Stimulated activated CD4-positive, alpha-beta T cell treated with anti-CD3 and anti-CD28 coated beads, Interleukin-2, amount 100 ng/mL, for 4 hours (primary cell): ENCODE data around the gene HIBCH.
"Not testable (repeated sequence)": the region's sequence is repeated elsewhere in the genome, so short reads cannot be mapped to it uniquely, and the experiment has no call there.

Experiments
- DNase-seq: peaks from one replicate; pipeline ENCODE4 v3.0.0-alpha.2; 2020; ENCODE audit warnings: low read depth

Gene HIBCH

DNA sequence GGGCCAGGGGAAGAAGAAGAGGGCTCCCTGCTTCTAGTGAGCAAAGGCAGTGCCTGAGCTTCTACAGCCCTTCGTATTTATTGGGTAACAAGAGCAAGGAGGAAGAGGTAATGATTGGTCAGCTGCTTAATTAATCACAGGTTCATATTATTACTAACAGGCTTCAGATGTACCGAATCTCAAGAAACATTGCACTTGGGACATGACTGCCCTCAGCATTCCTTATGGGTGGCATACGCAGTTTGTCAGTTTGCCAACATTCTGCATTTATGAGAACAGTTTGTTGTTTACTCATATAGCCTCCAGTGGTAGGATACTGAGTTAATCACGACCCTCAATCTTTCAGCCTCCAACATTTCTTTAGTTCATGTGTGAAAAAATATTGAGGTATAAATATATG is 84.5 kb downstream of the HIBCH start:
- no peak for DNase-seq

- not testable (repeated sequence) for DNase-seq
These were observed 95.6 kb downstream of the HIBCH start for GRCh38 chr2:190223989-190224388.

- not testable (repeated sequence) for DNase-seq
These were observed 96.9 kb downstream of the HIBCH start for GRCh38 chr2:190222745-190223144.

GRCh38 chr2:190221429-190221828 is 98.2 kb downstream of the HIBCH start:
- DNase-seq = no peak

DNA sequence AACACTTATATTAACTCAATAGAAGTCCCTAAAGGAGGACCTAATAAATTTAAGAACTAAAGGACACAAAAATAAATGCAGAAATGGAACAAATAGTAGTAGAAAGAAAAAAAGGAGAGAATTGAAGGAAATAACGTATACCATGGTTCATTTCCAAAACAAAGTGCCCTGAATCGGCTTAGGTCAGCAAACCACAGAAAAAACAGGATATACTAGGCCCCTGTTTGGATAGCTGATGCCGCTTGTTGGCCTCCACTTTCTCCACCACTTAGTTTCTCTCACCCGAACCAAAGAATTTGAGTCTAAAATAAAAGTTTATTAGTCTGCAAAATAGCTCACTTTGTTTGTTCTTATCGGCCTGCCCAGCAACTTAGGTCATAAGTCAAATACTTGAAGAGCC is 100.4 kb downstream of the HIBCH start:
- DNase-seq = no peak

GRCh38 chr2:190217616-190218015 is 102.0 kb downstream of the HIBCH start:
- DNase-seq = no peak

- DNase-seq = no peak
These were observed 102.8 kb downstream of the HIBCH start for GRCh38 chr2:190216829-190217228.

DNA sequence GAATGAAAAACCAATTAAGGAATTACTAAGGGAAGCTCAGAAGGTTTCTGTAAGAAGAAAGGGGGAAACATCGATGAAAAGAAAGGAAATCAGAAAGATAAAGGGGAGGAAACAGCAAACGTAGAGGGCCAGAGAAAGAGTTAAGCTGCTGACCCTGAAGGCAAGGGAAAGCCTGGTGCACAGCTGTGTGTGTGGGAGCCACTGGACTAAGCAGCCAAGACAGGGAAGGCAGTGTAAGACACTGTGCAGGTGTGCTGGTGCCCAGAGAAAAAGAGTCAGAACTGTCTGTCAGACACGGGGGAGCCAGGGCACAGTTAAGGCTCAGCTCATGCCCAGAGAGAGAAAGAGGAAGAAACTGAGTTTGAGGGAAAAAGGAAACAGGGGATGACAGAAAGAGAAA is 104.0 kb downstream of the HIBCH start:
- no peak for DNase-seq

DNA sequence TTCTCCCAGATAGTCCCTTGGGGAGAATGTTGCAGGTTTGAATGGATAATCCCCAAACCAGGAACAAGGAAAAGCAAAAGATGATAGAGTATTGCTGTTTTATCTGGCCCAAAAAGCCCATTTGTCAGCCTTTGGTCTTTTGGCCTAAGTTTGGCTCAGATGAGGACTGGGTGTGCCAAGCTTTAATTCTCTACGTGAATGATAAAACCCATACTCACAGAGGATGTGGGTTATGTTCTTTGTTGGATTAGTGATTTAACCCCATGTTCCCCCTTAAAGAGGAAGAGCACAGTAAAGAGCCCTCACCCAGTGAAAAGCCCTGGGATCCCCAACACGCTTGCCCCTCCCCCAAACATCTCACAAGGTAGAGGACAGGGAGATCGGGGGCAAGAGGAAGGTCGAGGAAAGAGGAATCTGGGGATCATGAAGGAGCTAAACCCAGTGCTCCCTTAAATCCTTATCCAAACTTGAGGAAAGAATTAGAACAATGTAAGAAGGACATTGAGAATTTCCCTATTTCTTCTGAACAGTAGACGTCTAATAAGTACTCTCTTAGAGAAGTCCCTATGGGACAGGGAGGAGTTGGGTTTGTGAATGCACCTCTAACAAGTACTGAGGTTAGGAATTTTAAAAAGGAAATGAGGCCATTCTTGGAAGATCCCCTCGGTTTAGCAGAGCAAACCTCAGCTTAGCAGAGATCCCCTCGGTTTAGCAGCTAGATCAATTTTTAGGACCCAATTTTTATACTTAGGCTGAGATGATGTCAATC is 105.0 kb downstream of the HIBCH start:
- DNase-seq = no peak

DNA sequence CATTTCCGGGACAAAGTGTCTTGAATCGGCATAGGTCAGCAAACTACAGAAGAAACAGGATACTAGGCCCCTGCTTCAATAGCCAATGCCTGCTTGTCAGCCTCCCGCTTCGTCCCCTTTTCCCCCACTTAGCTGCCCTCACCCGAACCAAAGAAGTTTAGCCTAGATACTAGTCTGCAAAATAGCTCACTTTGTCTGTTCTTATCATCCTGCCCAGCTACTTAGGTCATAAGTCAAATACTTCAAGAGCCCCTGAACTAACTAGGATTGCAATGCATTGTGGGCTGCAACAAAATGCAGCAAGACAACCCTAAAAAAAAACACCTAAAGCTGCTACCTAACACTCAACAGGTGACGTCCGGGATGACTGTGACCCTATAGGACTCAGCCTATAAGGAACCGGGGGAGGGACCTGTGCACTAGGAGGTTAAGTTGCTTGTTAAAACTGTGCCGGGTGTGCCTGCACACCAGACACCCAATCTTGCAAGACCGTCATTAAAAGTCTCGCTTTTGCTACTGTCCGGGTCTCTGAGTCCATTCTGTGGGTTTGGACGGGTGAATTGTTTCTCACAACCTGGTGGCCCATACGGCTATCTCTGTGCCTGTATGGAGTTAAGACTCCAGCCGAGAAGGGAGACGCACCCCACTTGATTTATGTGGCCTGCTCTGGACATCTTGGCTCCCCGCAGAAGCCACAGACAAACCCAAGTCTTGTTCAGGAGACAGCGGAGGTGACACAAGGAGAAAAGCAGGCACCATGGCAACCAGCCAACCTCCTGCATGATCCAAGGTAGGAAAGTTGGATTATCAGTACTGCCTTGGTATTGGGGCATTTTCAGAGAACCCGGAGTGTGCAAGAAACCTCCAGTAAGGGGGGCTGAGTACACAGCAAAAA is 105.9 kb downstream of the HIBCH start:
- no peak for DNase-seq

GRCh38 chr2:190210471-190210870 is 109.2 kb downstream of the HIBCH start:
- DNase-seq = no peak

GRCh38 chr2:190209559-190209958 is 110.1 kb downstream of the HIBCH start:
- no peak for DNase-seq

- DNase-seq = no peak
These were observed 111.7 kb downstream of the HIBCH start for GRCh38 chr2:190207930-190208329.

GRCh38 chr2:190205657-190206056 is 114.0 kb downstream of the HIBCH start:
- DNase-seq = no peak

DNA sequence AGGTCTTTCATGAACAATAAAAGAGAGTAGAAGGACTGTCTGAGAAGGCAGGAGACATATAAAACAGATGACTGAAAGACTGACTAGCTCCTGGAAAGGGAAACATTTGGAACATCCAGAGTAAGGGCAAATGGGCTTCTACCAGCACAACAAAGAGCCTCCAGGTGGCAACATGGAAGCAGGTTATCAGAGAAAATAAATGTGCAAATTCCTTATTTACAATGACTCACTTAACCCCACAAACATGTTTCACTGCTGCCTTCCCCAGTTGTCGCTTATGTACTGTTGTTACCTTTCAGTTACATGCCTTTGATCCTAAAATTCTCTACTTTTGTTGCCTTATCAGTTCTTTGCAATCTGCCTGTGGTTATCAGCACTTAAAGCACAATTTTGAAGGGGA is 117.0 kb downstream of the HIBCH start:
- no peak for DNase-seq

DNA sequence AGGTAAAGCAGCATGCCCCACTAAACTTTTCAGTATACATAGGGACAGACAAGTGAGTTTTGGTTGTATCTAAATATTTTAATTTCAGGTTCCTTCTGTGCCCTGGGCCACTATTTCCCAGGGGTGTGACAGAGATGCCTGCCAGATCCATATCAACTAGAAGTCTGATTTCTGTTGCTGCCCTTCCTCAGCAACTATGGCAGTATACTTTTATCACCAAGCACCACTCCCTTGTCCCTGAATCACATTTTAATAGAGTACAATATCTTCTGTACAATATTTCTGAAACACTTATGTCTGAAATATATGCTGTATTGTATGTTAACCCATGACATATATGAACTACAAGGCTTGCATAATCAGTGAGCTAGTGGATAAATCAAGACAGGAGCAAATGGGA is 117.6 kb downstream of the HIBCH start:
- DNase-seq = no peak

DNA sequence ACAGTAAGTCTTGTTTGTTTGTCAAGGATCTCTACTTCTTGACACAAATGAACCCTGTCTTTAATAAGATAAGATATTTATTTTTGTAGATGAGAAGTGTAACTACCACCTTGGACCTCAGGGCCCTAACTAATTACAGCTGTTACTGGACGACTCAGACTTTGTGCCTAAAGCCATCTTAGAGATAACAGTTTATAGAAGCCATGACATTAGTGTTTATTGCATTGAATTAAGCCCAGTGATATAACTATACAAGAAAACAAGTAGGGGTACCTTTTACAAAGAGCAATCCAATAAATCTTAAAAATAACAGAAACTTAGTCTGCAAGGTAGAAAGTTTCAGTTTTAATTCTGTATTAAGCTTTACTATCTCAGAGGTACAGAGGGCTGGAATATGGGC is 119.0 kb downstream of the HIBCH start:
- DNase-seq = no peak

DNA sequence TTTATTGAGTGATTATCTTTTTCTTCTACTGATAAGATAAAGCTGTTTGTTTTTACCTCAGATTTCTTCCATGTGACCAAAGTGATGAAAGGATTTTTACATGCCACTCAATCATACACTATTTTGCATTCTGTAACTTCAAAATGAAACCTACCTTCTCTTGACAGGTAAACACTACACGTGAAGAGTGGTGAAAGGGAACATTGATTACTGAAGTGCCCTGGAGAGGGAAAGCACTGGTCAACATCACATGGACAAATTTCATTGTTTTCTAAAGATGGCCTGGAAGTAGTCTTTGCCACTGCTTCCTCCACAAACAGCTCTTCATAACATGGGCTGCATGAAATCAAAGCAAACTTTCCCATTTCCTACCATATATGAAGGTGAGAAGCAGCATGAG is 120.1 kb downstream of the HIBCH start:
- DNase-seq = no peak

DNA sequence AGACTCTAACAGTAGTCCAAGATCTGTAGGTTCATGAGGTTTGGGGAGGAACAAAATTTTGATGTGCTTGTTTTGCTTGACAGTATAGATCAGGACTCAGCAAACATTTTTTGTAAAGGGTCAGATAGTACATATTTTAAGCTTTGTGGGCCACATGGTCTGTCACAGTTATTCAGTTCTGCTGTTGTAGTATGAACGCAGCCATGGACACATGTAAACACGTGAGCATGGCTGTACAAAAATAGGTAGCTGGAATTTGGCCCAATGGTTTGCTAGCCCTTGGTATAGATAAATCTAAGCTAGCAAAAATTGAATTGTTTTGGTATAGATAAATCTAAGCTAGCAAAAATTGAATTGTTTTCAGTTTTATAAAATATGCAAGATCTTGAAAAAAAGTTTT is 120.5 kb downstream of the HIBCH start:
- no peak for DNase-seq

GRCh38 chr2:190197143-190197720 is 122.4 kb downstream of the HIBCH start:
- DNase-seq = no peak

GRCh38 chr2:190190507-190191162 is 129.0 kb downstream of the HIBCH start:
- no peak for DNase-seq

DNA sequence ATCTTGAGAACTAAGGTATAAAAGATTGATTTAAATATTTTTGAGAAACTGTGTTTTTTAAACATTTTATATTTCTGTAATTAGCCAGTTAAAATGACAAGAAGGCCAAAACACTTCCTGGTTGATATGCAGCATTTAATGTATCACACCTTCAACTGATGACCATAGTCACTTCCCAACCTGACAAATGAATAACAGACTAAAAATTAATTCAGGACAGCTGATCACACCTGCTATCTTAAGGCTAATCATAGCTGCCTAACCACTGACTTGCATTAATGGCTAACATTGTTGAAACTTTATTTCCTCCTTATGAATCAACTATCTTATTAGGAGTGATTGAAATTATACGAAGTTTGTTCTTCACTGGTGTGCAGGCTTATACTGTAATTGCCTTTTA is 131.3 kb downstream of the HIBCH start:
- no peak for DNase-seq
